ENCODE measurements around the gene PPFIA4.

DNA sequence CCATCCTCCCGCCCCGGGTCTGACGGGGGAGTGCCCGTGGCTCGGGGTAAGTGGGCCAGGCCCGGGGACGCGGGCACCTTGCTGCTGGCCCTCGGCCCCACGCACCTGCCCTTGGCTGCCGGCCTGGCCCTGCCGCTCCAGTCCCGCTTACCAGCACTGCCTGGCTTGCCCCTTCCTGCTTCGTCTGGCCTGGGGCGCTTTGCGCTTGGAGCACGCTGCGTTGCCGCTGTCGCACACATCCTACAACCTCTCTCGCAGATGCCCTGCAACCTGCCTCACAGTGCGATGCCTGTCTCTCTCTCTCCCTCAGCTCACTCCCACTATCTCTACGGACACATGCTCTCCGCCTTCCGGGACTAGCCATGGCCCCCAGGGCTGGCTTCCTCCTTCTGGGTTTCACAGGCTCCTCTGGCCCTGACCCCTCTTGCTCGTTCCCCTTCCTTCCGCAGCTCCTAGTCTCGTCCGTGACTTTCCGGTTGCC is 49.8 kb downstream of the PPFIA4 start:
- TF ChIP-seq, protein P1, sequence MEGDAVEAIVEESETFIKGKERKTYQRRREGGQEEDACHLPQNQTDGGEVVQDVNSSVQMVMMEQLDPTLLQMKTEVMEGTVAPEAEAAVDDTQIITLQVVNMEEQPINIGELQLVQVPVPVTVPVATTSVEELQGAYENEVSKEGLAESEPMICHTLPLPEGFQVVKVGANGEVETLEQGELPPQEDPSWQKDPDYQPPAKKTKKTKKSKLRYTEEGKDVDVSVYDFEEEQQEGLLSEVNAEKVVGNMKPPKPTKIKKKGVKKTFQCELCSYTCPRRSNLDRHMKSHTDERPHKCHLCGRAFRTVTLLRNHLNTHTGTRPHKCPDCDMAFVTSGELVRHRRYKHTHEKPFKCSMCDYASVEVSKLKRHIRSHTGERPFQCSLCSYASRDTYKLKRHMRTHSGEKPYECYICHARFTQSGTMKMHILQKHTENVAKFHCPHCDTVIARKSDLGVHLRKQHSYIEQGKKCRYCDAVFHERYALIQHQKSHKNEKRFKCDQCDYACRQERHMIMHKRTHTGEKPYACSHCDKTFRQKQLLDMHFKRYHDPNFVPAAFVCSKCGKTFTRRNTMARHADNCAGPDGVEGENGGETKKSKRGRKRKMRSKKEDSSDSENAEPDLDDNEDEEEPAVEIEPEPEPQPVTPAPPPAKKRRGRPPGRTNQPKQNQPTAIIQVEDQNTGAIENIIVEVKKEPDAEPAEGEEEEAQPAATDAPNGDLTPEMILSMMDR (IDR thresholded peaks at IDR 0.05): no peak
- TF ChIP-seq, protein P2, sequence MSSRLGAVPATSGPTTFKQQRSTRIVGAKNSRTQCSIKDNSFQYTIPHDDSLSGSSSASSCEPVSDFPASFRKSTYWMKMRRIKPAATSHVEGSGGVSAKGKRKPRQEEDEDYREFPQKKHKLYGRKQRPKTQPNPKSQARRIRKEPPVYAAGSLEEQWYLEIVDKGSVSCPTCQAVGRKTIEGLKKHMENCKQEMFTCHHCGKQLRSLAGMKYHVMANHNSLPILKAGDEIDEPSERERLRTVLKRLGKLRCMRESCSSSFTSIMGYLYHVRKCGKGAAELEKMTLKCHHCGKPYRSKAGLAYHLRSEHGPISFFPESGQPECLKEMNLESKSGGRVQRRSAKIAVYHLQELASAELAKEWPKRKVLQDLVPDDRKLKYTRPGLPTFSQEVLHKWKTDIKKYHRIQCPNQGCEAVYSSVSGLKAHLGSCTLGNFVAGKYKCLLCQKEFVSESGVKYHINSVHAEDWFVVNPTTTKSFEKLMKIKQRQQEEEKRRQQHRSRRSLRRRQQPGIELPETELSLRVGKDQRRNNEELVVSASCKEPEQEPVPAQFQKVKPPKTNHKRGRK (CRISPR knock-in tag; IDR thresholded peaks at IDR 0.05; ENCODE audit: borderline replicate concordance): no peak
- TF ChIP-seq ETV6 (CRISPR knock-in tag; IDR thresholded peaks at IDR 0.05) (no peak), SP1 (CRISPR knock-in tag; conservative IDR thresholded peaks at IDR 0.05) (no peak)
